OCI-LY1 (cell line): ENCODE measurements around the gene TES.

Source experiments
- CTCF ChIP-seq: fragments of 200-600 bp; sonication (generic), shearing (Covaris generic); IDR thresholded peaks from 2 replicates; pipeline ENCODE4 v1.5.1; 2017; ENCODE audit warnings: mild to moderate bottlenecking, antibody characterized with exemption, low read length, moderate library complexity, mixed read lengths
- EZH2 ChIP-seq: fragments of 200-600 bp; sonication (generic), shearing (Covaris generic); IDR thresholded peaks from 2 replicates; pipeline ENCODE4 v1.8.0; 2017; ENCODE audit warnings: borderline replicate concordance, mixed run types, mild to moderate bottlenecking, antibody characterized with exemption, low read length, moderate library complexity, mixed read lengths

GRCh38 chr7:116249969-116250553 lies 39.7 kb downstream of the TES start:
- peak; percentile 46; the same call in 1 of the 2 replicates for TF ChIP-seq CTCF
- TF ChIP-seq EZH2: no peak
